HG02610 (cell line): ENCODE results near the gene BORCS8.
"Not testable (repeated sequence)": the region's sequence is repeated elsewhere in the genome, so short reads cannot be mapped to it uniquely, and the experiment has no call there.

Experiments used
- ATAC-seq: cut with Tn5 transposase; IDR thresholded peaks from one replicate; pipeline ENCODE4 v1.9.1; 2021; ENCODE audit warnings: mild to moderate bottlenecking, moderate library complexity; ENCODE audit not compliant: unreplicated experiment

Gene BORCS8

DNA sequence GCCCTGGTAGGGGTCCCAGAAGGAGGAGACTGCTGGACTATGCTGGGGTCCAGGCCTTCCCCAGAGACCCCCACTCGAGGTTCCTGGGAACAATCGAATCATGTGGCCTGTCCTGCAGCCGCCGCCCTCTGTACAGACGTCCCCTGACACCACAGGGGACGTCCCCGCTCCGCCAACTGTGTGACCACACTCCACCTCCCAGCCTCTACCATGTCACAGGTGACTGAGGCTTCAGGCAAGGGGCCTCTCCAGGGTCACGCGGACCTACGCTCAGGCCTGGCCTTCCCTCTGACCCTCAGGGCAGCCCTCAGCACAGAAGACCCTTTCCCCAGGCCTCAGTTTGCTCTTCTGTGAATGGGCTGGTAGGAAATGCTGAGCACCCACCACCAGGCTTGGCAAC, 40.5 kb downstream of the BORCS8 start:
- ATAC-seq = peak; percentile 54

DNA sequence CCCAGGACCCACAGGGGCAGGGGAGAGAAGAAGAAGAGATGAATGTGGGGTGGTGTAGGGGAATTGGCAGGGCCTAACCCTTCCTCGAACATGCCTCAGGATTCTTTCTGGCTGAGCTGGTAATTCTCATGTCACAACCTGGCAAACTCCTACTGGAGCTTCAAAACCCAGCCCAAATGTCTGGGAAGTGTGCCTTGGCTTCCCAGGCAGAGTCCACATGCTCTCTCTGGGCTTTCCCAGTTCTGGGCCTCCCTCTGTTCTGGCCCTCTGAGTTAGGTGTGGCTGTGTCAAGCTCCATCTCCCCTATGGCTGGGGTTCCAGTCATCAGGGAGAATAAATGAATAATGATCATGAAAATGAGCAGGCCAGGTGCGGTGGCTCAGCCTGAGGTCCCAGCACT, 42.5 kb downstream of the BORCS8 start:
- ATAC-seq = no peak

DNA sequence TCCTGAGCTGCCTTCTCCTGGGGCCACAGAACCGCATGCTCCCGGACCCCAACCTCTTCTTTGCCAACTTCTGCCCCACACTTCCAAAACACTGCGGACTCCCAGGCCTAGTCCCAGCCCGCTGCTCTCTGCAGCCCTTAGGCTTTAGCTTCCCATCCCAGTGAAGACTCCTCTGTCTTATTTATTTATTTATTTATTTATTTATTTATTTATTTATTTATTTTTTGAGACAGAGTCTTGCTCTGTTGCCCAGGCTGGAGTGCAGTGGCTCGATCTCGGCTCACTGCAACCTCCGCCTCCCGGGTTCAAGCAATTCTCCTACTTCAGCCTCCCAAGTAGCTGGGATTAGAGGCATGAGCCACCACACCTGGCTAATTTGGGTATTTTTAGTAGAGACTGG, 43.4 kb downstream of the BORCS8 start:
- ATAC-seq = not testable (repeated sequence)

DNA sequence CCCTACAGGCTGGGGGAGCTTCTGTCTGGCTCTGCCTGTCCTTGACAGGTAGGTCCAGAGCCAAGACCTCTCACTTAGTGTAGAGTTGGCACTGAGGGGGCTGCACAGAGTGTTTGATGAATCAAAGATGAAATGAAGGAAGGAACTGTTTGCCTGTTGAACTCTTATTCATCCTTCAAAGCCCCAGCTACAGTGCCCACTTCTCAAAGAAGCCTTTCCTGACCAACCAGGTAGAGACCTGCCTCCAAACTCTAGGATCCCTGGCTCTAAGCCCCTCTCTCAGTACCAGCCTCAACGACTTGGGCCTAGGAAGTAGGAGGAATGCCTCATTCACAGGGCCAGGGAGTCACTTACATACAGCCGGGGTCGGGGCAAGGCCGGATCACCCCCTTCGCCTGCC, 44.6 kb downstream of the BORCS8 start:
- no peak for ATAC-seq

DNA sequence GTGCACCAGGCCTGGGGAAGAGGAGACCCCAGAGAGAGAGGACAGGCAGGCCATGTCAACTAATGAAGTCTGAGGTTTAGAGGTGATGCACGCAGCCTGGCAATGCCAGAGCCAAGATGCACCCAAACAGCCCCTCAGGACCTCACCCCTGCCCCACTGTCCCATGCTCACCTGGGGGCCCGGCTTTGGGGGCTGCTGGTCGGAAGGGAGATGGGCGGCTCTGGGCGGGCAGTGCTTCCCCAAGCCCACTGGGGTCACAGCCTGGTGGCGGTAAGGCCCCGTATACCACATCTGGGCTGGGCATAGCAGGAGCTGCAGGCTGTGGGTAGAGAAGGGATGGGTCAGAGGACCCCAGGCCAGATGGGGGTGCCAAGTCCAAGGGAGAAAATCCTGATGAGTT, 45.1 kb downstream of the BORCS8 start:
- no peak for ATAC-seq

DNA sequence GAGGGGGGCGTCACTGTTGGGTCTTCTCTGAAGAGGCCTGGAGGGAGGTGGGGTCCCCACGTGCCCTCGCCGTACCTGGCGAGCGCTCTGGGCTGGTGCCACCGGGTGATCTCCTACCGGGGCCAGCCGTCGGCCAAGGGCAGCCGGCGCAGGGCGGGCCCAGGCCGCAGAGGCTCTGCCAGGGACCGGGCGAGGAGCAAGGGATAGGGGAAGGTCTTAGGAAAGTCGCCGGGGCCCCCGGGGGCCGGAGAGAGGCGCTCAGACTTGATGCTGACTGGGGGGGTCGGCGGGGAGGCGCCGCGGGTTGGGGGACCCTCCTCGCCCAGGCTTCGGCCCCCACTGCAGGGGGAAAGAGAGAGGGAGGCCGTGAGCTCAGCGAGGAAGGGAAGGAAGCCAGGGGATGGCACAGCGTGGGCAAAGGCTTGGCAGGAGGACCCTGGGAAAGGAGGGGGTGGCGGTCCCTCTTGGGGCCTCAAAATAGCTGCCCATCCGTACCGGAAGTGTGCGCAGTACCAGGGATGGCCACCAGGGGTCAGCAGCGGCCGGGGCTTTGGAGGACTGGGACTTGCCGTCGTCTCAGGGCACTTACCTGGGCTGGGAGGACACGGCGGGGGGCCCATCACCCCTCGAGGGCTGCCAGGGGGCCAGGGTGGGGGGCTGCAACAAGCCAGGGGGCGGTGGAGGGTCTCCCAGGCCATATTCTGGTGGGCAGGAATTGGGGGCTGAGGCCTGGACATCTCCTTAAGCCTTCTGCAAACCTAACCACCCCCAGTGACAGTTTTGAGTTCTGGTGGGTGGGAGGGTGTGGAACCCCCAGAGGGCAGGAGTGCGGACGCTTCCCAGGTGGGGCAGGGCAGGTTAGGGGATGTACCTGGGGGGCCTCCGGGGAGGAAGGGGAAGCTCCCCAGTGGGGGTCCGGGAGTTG, 46.0 kb downstream of the BORCS8 start:
- ATAC-seq = no peak

DNA sequence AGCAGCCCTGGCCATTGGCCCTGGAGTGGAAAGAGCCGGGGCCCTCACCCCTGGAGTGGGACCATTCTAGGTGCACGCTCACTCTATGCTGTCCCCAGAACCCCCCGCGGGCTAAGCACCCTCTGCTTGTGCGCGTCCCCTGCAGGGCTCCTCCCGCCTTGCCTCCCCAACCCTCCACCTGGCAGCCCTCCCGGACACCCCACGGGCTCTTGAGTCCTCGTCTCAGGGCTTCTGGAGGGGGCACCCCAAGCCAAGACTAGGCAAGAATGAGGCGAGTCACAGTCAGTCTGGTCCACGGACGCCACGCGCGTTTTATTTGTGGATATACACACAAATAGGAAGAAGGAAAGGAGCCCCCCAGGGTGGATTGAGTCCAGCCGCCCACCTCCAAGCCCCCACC, 46.7 kb downstream of the BORCS8 start:
- ATAC-seq = no peak

DNA sequence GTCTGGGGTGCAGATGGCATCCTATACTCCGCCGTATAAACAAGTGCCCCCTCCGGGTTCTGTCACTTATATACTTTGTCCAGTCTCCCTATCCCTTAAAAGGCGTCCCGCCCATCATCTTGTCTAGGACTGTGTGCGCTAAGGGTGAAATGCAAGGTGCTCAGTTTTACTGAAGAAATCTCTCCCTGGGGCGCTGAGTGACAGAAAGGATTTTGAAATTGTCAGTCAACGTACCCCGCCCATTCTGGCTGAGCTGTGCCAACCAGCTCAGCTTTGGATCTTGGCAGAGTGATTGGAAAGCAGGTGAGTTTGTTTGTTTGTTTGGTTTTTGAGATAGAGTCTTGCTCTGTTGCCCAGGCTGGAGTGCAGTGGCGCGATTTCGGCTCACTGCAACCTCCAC, 49.6 kb downstream of the BORCS8 start:
- ATAC-seq = no peak

DNA sequence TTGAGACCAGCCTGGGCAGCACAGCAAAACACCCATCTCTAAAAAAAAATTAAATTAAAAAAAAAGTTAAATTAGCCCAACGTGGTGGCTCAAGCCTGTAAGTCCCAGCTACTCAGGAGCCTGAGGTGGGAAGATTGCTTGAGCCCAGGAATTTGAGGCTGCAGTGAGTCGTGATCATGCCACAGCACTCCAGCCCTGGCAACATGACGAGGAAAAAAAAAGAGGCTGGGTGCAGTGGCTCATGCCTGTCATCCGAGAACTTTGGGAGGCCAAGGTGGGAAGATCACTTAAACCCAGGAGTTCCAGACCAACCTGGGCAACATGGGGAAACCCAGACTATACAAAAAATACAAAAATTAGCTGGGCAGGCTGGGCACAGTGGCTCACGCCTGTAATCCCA, 51.5 kb downstream of the BORCS8 start:
- ATAC-seq = no peak

DNA sequence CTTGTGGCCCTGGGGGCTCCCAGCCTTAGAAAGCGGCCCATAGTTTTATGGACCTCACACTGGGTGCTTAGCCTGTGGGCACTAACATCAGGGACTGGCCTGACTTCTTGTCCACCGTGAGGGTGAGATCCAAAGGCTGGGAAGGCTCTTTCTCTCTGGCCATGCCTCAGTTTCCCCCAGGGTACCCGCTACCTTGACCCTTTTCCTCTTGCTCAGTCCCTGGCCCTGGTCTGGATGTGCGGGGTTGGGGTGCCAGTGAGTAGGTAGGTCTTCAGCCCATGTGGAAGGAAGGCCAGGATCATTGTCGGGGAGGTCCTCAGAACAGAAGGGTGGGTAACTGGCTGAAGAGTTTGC, 52.1 kb downstream of the BORCS8 start:
- no peak for ATAC-seq

DNA sequence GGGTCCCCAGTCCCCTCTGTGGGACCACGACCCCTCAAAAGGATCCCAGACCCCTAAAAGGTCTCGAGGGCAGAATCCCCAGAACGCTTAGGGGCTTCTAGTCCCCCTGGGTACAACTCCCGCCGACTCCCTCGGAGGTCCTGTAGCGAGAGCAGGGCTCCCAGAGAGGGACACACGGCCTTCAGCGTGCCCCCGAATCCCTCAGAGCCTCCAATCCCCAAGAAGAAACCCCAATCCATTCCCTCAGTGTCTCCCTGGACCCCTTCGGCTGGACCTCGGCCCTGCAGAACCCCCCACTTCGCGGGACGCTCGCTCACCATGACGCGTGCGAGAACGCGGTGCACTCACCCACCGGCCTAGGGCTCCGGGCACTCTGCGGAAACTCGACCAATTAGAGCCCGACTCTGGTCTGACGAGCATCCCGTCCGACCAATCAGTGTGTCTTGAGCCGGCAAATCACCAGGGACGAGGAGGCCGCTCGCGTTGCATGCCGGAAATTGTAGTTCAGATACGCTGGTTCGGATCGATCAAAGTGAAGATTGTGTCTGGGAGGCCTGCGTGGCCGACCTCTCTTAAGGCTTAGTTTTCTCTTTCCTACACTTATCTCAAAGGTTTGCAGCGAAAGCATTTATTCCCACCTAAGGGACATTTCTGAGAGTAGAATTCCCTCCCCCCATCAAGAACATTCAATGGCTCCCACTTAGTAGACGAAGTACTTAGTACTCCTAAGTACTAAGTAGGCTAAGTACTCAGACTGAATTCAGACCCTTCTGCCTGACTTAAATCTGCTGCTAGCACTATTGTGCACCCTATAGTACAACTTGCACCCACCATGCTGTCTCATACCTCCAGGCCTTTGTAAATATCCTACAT, 53.6 kb downstream of the BORCS8 start, which contains the start of gene TMEM161A:
Gene TMEM161A (minus strand): TSS at position 370 of the 873 bp plus-strand sequence. CDS start 50 bp downstream, at position 320.
- ATAC-seq = peak; percentile 98

DNA sequence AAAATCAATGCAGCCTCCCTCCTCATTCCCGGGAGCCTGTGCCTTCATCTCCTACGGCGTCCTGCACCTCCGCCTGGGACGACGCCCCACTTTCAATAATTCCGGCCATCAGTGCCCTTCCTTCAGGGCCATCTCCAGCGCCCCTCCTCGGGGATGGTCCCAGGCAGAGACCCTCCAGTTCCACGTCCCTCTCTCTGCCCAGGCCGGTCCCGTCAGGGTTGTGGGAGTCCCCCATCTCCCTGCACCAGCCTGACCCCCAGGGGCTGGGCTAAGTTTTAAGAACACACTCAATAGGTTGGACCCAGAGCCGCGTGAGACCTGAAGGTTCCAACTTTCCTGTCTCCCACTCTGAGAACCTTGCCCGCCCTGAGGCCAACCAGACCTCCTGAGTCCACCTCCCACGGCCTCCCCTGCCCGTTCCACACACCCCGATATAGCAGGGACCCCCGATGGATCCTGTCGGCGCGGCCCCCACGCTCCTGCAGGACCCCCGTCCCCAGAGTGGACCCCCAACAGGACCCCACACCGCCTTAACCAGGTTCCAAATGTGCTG, 54.3 kb downstream of the BORCS8 start:
- ATAC-seq = no peak

DNA sequence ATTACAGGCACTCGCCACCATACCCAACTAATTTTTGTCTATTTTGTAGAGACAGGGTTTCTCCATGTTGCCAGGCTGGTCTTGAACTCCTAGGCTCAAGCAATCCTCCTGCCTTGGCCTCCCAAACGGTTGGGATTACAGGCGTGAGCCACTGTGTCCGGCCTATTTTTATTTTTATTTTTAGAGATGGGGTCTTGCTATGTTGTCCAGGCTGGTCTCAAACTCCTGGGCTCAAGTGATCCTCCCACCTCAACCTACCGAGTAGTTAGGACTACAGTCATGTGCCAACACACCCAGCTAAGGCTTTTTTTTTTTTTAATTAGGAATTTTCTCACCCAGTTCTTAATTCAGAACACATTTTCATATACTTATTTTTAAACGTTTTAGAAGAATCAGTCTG, 56.2 kb downstream of the BORCS8 start:
- not testable (repeated sequence) for ATAC-seq

DNA sequence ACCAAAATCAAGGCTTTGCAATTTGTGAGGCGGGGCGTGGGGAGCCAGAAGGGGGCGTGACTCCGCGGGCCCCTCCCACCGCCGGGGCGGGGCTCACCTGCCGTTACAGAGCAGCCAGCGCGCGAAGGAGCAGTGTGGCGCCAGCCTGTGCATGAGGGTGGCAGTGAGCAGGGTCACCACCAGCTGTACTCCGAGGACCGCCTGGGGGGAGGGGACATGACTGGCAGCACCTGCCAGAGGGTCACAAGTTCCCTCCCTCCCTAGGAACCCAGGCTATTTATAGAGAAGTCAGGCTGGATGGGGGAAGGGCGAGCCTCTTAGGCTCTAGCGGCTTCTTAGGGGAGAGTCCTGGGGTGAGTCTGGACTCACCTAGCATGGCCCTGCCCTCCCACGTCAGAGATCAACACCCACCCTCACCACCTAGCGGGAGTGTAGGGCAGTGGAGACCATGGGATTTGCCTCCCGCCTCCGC, 57.2 kb downstream of the BORCS8 start:
- no peak for ATAC-seq

DNA sequence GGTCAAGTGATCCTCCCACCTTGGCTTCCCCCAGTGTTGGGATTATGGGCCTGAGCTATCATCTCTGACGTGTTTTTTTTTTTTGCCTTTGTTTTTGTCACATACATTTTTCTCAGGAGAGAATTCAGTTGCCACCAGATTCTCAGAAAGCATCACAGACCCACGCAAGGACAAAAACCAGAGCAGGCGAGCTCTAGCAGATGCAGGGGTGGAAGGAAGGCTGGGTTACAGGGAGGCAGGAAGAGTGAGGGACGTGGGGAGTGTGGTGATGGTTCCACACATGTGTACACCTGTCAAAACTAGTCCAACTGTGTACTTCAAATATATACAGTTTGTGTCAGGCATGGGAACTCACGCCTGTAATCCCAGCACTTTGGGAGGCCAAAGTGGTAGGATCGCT, 58.0 kb downstream of the BORCS8 start:
- no peak for ATAC-seq

DNA sequence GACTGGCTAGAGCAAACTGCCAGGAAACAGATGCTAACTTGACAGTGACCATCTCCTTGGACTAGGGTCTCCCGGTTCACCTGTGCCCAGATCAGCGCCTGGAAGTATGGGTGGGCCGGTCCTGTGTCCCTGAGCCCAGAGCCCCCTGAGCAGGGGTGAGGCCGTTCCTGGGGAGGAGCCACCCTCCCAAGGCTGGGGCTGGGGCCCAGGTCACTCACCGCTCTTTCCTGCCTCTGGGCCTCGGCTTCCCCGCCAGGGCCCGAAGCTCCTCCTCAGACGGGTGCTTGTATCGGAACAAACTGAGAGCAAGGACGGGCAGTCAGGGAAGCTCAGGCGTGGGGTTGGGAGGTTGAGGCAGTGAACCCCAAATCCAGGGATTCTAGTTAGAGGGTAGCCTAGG, 59.0 kb downstream of the BORCS8 start:
- no peak for ATAC-seq

DNA sequence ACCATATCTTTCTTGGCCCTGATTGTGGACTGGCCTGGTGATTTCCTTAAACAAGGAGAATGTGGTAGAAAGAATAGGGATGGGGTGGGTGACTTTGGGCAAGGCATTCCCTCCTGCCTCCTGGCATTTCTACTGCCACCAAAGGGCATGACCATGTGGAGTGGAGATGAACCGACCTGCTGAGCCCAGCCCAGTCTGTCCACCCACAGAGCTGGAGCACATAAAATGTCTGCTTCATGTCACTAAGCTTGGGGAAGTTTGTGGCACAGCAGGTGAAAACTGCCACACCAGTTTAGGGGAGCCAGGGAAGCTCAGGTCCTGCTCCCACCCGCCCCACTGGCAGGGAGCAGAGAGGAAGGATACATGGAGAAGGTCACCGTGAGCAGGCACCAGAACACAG, 60.0 kb downstream of the BORCS8 start:
- no peak for ATAC-seq
